Smooth muscle cell (in vitro differentiated cells): ENCODE results near the gene OTOF. TPM values are rescaled to one million over a fixed set of nuclear protein-coding genes. Genes with fewer than 3 reads are reported as not detected.
A peak's percentile ranks its signal among the peaks of the same experiment; 100 is the strongest.

Source experiments
- DNase-seq: peaks from one replicate; lab custom pipeline; 2025; ENCODE audit not compliant: unreplicated experiment; lab: John Stamatoyannopoulos, UW
- H2AFZ ChIP-seq: fragments of 200-600 bp; sonication (generic); 2 replicates; pipeline ENCODE4 v1.6.0; 2016; ENCODE audit warnings: antibody characterized with exemption, low read depth, mild to moderate bottlenecking
- H3F3A ChIP-seq: fragments of 200-600 bp; sonication (generic); 2 replicates; pipeline ENCODE4 v1.6.0; 2017; ENCODE audit warnings: antibody characterized with exemption, low read depth
- H3K27ac ChIP-seq: fragments of 200-600 bp; sonication (generic); 2 replicates; pipeline ENCODE4 v1.5.1; 2016; ENCODE audit warnings: low read depth, mild to moderate bottlenecking
- H3K27me3 ChIP-seq: fragments of 200-600 bp; sonication (generic); 2 replicates; pipeline ENCODE4 v1.6.1; 2016; ENCODE audit warnings: low read depth, mild to moderate bottlenecking
- H3K36me3 ChIP-seq: fragments of 200-600 bp; sonication (generic); 2 replicates; pipeline ENCODE4 v1.5.1; 2016; ENCODE audit warnings: low read depth
- H3K4me1 ChIP-seq: fragments of 200-600 bp; sonication (generic); 2 replicates; pipeline ENCODE4 v1.5.1; 2016; ENCODE audit warnings: low read depth
- H3K4me2 ChIP-seq: fragments of 200-600 bp; sonication (generic); 2 replicates; pipeline ENCODE4 v1.6.0; 2016; ENCODE audit warnings: mild to moderate bottlenecking
- H3K4me3 ChIP-seq: fragments of 200-600 bp; sonication (generic); 2 replicates; pipeline ENCODE4 v1.5.1; 2016; ENCODE audit warnings: mild to moderate bottlenecking
- H3K79me2 ChIP-seq: fragments of 200-600 bp; sonication (generic); 2 replicates; pipeline ENCODE4 v1.6.0; 2016; ENCODE audit warnings: low read depth, mild to moderate bottlenecking
- H3K9ac ChIP-seq: fragments of 200-600 bp; sonication (generic); 2 replicates; pipeline ENCODE4 v1.6.0; 2016; ENCODE audit warnings: low read depth
- H3K9me3 ChIP-seq: fragments of 200-600 bp; sonication (generic); replicated peaks from 2 replicates; pipeline ENCODE4 v1.5.1; 2016; ENCODE audit warnings: low read depth
- H4K20me1 ChIP-seq: fragments of 200-600 bp; sonication (generic); 2 replicates; pipeline ENCODE4 v1.6.0; 2016; ENCODE audit warnings: low read depth
- WGBS: methylation state at CpG from one replicate; pipeline ENCODE4 v1.1.7; 2016; ENCODE audit warnings: low lambda C conversion rate; 5-methylcytosine and 5-hydroxymethylcytosine counted together
- polyA plus RNA-seq: library from polyadenylated mRNA; unstranded; fragments of >200 nt; fragmentation: Nextera tagmentation; extraction: Ambion mirVana; gene quantifications from 2 replicates; pipeline ENCODE4 v1.2.1, GENCODE V29; 2016
- total RNA-seq: library from RNA; depleted of rRNA; stranded (reverse); fragments of >200 nt; gene quantifications from 2 replicates; pipeline ENCODE4 v1.2.3, GENCODE V29; 2014
- TF ChIP-seq, protein P1 (sequence below): fragments of 200-600 bp; sonication (generic); IDR thresholded peaks from 2 replicates; pipeline ENCODE4 v1.5.1; 2017; ENCODE audit warnings: borderline replicate concordance, mild to moderate bottlenecking, antibody characterized with exemption; ENCODE audit not compliant: insufficient read depth, poor library complexity, severe bottlenecking

Gene OTOF
- total and polyA plus RNA-seq, 2 experiments from 2014 or later, result 0.05 TPM; not detected in 1

DNA sequence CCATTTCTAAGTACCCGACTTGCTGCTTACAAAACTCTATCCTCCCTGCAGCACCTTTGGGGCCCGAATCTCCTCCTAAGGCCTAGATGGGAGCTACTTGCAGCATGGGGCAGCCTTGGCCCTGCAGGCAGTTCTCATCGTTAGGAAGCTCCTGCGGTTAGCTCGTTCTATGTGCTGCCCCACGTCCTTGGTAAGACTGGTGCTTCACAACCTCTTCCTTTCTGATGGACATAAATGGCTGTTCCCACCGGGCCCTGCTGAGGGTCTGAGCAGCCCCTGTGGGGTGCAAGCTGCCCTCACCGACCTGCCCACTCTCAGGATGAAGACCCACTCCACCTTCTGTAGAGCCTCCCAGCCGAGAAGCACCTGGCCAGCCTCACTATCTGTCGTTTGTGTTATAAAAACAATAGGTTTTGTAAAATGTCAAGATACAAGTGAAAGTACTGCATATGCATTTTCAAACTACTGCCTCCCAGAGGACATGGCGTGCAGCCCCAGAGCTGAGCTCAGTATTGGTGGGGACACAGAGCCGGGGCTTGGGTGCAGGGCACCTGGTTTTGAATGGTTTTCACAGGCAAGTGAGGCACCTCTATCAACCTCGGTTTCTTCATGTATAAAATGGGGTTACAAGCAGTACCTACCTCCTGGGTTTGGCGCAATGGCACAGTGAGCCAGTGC is 19.4 kb downstream of the OTOF start:
- H3K9me3 ChIP-seq, result no peaks in the 10 kb centered on the region
- no peak overlapping the region for H3K4me2 ChIP-seq
- TF ChIP-seq, protein P1, sequence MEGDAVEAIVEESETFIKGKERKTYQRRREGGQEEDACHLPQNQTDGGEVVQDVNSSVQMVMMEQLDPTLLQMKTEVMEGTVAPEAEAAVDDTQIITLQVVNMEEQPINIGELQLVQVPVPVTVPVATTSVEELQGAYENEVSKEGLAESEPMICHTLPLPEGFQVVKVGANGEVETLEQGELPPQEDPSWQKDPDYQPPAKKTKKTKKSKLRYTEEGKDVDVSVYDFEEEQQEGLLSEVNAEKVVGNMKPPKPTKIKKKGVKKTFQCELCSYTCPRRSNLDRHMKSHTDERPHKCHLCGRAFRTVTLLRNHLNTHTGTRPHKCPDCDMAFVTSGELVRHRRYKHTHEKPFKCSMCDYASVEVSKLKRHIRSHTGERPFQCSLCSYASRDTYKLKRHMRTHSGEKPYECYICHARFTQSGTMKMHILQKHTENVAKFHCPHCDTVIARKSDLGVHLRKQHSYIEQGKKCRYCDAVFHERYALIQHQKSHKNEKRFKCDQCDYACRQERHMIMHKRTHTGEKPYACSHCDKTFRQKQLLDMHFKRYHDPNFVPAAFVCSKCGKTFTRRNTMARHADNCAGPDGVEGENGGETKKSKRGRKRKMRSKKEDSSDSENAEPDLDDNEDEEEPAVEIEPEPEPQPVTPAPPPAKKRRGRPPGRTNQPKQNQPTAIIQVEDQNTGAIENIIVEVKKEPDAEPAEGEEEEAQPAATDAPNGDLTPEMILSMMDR, result no peak
- 96% methylated on average over 14 of the region's 14 CpGs for WGBS
- peaks cover 10% of the 10 kb centered on the region for H3K4me1 ChIP-seq
- no peaks in the 10 kb centered on the region for H3F3A ChIP-seq
- H2AFZ ChIP-seq, result no peak overlapping the region
- H3K27me3 ChIP-seq, result no peaks in the 10 kb centered on the region
- no peak for DNase-seq
- no peak overlapping the region for H3K27ac ChIP-seq
- H3K79me2 ChIP-seq, result no peaks in the 10 kb centered on the region
- no peaks in the 10 kb centered on the region for H4K20me1 ChIP-seq
- no peak overlapping the region for H3K9ac ChIP-seq
- no peak overlapping the region for H3K4me3 ChIP-seq
- H3K36me3 ChIP-seq, result no peaks in the 10 kb centered on the region

GRCh38 chr2:26457695-26458364 is 20.1 kb downstream of the OTOF start:
- H3K4me2 ChIP-seq, result no peak overlapping the region
- H3K9ac ChIP-seq, result no peak overlapping the region
- no peak overlapping the region for H3K4me3 ChIP-seq
- H3K27ac ChIP-seq, result no peak overlapping the region
- no peaks in the 10 kb centered on the region for H3F3A ChIP-seq
- no peaks in the 10 kb centered on the region for H3K36me3 ChIP-seq
- 95% methylated on average over 18 of the region's 19 CpGs for WGBS
- peaks cover 10% of the 10 kb centered on the region for H3K4me1 ChIP-seq
- TF ChIP-seq, protein P1, result no peak
- DNase-seq, result no peak
- no peak overlapping the region for H2AFZ ChIP-seq
- no peaks in the 10 kb centered on the region for H3K9me3 ChIP-seq
- no peaks in the 10 kb centered on the region for H4K20me1 ChIP-seq
- H3K79me2 ChIP-seq, result no peaks in the 10 kb centered on the region
- H3K27me3 ChIP-seq, result no peaks in the 10 kb centered on the region

DNA sequence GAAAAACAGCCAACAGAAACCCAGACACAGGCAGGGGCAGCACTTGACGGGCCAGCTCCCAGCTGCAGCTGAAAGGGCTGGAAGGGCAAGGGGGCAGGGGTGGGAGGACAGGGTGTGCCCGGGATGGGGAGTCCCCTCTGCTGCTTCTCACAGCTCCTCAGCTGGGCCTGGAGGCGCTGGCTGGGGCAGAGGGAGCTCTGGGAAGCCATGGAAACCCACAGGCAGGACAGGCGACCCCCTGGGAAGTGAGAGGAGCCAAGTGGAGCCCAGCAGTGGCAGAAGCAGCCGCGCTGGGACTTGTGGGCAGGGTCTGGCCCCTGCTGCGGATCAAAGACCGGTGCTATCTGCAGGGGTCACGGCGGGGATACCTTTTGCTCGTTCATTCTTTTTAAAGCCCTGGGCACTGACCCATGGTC is 20.7 kb downstream of the OTOF start:
- H3K9me3 ChIP-seq, result no peaks in the 10 kb centered on the region
- no peaks in the 10 kb centered on the region for H3F3A ChIP-seq
- H4K20me1 ChIP-seq, result no peaks in the 10 kb centered on the region
- no peak overlapping the region for H2AFZ ChIP-seq
- peaks cover 10% of the 10 kb centered on the region for H3K4me1 ChIP-seq
- no peaks in the 10 kb centered on the region for H3K27me3 ChIP-seq
- no peak for DNase-seq
- TF ChIP-seq, protein P1, result no peak
- no peak overlapping the region for H3K4me2 ChIP-seq
- no peak overlapping the region for H3K4me3 ChIP-seq
- H3K36me3 ChIP-seq, result no peaks in the 10 kb centered on the region
- no peaks in the 10 kb centered on the region for H3K79me2 ChIP-seq
- peak overlapping the region; percentile 52 for H3K27ac ChIP-seq
- 81% methylated on average over 11 of the region's 11 CpGs for WGBS
- no peak overlapping the region for H3K9ac ChIP-seq
